ENCODE results near the gene CYFIP1.

Gene CYFIP1

GRCh38 chr15:22966321-22967083 is 13.7 kb downstream of the CYFIP1 start:
- no peak overlapping the region for H3K9ac ChIP-seq (ENCODE audit: low read length)
- no peak overlapping the region for H3K4me3 ChIP-seq (ENCODE audit: low read length)
- no peaks in the 10 kb centered on the region for H3K9me3 ChIP-seq (ENCODE audit: control insufficient read depth, low read depth, low read length)
- H3K27ac ChIP-seq (ENCODE audit: low read length), result no peak overlapping the region
- no peaks in the 10 kb centered on the region for H3K36me3 ChIP-seq (ENCODE audit: control insufficient read depth, low read depth, low read length)
- no peaks in the 10 kb centered on the region for H3K27me3 ChIP-seq (ENCODE audit: control insufficient read depth, insufficient read depth, low read length)
- peaks cover 6% of the 10 kb centered on the region for H3K4me1 ChIP-seq (ENCODE audit: control insufficient read depth, low read depth, low read length)

DNA sequence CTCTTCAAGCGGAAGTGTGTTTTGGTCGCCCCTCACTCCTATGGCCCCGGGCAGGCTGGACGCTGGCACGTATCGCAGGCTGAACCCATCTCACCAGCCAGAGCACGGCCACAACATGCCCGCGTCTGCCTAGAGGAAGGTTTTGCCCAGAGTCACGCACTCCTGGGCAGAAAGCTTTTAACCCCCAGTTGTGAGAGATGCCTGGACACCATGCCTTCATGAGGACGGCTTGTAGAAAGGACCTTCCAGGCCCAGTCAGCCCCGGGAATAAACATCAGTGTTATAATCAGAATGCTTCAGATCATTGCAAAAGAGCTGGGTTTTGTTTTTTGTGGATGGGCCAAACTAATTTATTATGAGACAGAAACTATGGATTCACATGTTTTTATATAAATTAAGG is 16.5 kb downstream of the CYFIP1 start:
- no peaks in the 10 kb centered on the region for H3K9me3 ChIP-seq (ENCODE audit: control insufficient read depth, low read depth, low read length)
- H3K9ac ChIP-seq (ENCODE audit: low read length), result no peak overlapping the region
- H3K36me3 ChIP-seq (ENCODE audit: control insufficient read depth, low read depth, low read length), result no peaks in the 10 kb centered on the region
- no peaks in the 10 kb centered on the region for H3K27me3 ChIP-seq (ENCODE audit: control insufficient read depth, insufficient read depth, low read length)
- no peak overlapping the region for H3K27ac ChIP-seq (ENCODE audit: low read length)
- no peak overlapping the region for H3K4me3 ChIP-seq (ENCODE audit: low read length)
- peaks cover 1% of the 10 kb centered on the region for H3K4me1 ChIP-seq (ENCODE audit: control insufficient read depth, low read depth, low read length)

- no peak overlapping the region for H3K4me3 ChIP-seq (ENCODE audit: low read length)
- H3K9ac ChIP-seq (ENCODE audit: low read length), result no peak overlapping the region
- H3K9me3 ChIP-seq (ENCODE audit: control insufficient read depth, low read depth, low read length), result no peaks in the 10 kb centered on the region
- no peak overlapping the region for H3K27ac ChIP-seq (ENCODE audit: low read length)
- no peaks in the 10 kb centered on the region for H3K27me3 ChIP-seq (ENCODE audit: control insufficient read depth, insufficient read depth, low read length)
- no peaks in the 10 kb centered on the region for H3K36me3 ChIP-seq (ENCODE audit: control insufficient read depth, low read depth, low read length)
- H3K4me1 ChIP-seq (ENCODE audit: control insufficient read depth, low read depth, low read length), result no peaks in the 10 kb centered on the region
Measured at GRCh38 chr15:22962611-22963010, 17.6 kb downstream of the CYFIP1 start.

DNA sequence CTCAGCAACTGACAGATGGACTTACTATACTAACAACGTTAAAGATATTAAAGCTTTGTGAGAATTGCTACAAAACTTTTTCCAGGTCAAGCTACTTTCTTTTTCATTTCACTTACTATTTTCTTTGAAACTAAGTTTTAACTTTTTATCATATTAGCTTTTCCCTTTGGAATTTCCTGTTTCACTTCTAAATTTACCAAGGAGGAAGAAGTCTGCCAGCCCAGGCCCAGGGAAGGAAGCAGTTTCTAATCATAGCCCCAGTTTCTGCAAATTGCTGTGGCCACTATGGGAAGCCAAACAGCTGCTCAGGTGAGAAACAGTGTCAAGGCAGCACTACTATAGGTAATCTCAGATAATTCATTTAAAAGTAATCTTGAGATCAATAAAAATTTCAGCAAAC is 18.4 kb downstream of the CYFIP1 start:
- H3K27me3 ChIP-seq (ENCODE audit: control insufficient read depth, insufficient read depth, low read length), result peaks cover under 1% of the 10 kb centered on the region
- H3K9me3 ChIP-seq (ENCODE audit: control insufficient read depth, low read depth, low read length), result no peaks in the 10 kb centered on the region
- no peak overlapping the region for H3K9ac ChIP-seq (ENCODE audit: low read length)
- H3K4me1 ChIP-seq (ENCODE audit: control insufficient read depth, low read depth, low read length), result no peaks in the 10 kb centered on the region
- H3K4me3 ChIP-seq (ENCODE audit: low read length), result no peak overlapping the region
- no peaks in the 10 kb centered on the region for H3K36me3 ChIP-seq (ENCODE audit: control insufficient read depth, low read depth, low read length)
- no peak overlapping the region for H3K27ac ChIP-seq (ENCODE audit: low read length)

DNA sequence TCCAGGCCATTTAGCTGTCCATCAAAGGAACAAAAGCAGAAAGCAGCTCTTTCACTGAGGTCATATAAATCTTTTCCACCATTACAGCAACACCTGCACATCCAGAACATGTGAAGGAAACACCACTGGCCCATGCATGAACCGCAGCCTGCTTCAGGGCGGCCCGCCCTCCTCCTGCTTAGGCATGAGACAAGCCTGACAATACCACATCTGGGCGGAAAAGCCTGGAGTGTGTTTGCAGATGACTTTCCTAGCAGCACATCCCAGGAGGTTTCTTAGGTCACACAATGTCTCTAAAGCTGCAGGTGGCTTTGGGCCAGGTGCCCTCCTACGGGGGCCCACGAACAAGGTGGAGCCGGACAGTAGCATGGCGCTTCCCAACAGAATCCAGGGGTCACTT is 19.6 kb downstream of the CYFIP1 start:
- H3K36me3 ChIP-seq (ENCODE audit: control insufficient read depth, low read depth, low read length), result no peaks in the 10 kb centered on the region
- H3K9me3 ChIP-seq (ENCODE audit: control insufficient read depth, low read depth, low read length), result no peaks in the 10 kb centered on the region
- peaks cover 13% of the 10 kb centered on the region for H3K27me3 ChIP-seq (ENCODE audit: control insufficient read depth, insufficient read depth, low read length)
- no peak overlapping the region for H3K9ac ChIP-seq (ENCODE audit: low read length)
- H3K27ac ChIP-seq (ENCODE audit: low read length), result no peak overlapping the region
- H3K4me1 ChIP-seq (ENCODE audit: control insufficient read depth, low read depth, low read length), result no peaks in the 10 kb centered on the region
- H3K4me3 ChIP-seq (ENCODE audit: low read length), result no peak overlapping the region

DNA sequence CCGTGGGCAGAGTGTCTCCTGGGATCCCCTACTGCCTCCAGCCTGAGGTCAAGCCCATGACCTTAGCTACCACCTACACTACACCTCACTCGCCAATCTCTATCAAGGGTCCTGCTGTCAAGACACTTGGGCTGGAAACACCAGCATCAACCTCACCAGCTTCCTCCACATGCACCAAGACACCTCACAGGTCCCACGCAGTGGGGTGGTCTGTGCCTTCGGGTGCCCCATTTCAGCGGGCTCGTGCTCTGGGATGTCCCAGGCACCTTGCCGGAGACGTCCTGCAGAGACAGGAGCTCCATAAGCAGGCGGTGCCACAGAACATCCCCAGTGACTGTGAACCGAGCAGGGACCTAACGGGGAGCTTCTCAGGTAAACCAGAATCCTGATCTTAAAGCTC is 20.0 kb downstream of the CYFIP1 start:
- Histone ChIP-seq H3K36me3 (ENCODE audit: control insufficient read depth, low read depth, low read length) (no peaks in the 10 kb centered on the region), H3K27me3 (ENCODE audit: control insufficient read depth, insufficient read depth, low read length) (peaks cover 17% of the 10 kb centered on the region), H3K4me1 (ENCODE audit: control insufficient read depth, low read depth, low read length) (no peaks in the 10 kb centered on the region), H3K9ac (ENCODE audit: low read length) (no peak overlapping the region), H3K9me3 (ENCODE audit: control insufficient read depth, low read depth, low read length) (no peaks in the 10 kb centered on the region), H3K27ac (ENCODE audit: low read length) (no peak overlapping the region), H3K4me3 (ENCODE audit: low read length) (no peak overlapping the region)

DNA sequence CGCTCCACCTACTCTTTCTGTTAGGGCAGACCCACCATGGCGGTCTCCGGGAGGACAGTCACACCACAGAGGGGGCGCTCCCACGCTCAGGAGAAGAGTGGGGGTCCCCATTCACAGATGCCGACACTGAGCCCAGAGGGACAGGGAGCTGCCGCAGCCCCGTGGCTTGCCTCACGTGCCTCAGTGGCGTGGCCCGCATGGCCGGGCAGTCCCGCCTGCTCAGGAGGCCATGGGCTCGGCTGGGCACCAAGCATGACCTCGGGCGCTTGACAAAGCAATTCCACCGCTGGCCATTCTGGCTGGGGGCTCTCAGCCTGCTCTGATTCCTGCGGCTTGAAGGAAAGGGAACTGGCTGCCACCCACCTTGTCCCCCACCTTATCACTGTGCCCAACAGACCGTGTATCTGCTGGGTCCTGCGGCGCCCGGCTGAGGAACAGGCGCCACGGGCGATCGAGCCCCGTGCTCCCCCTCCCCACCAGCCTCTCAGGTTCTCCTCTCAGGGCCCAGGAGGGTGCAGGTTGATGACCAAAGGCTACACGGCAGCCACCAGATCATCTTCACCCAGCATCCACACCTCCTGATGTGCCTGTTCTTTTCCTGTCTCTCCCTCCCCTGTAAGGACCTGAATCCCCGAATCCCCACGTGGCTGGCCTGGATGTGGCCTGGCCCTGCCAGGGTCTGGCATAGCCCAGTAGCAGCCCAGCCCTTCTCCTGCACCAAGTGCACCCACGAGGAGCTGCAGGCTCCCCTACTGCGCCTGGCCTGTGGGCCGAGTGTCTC is 20.7 kb downstream of the CYFIP1 start:
- Histone ChIP-seq H3K4me1 (ENCODE audit: control insufficient read depth, low read depth, low read length) (no peaks in the 10 kb centered on the region), H3K36me3 (ENCODE audit: control insufficient read depth, low read depth, low read length) (no peaks in the 10 kb centered on the region), H3K9ac (ENCODE audit: low read length) (no peak overlapping the region), H3K27ac (ENCODE audit: low read length) (no peak overlapping the region), H3K27me3 (ENCODE audit: control insufficient read depth, insufficient read depth, low read length) (peaks cover 23% of the 10 kb centered on the region), H3K9me3 (ENCODE audit: control insufficient read depth, low read depth, low read length) (no peaks in the 10 kb centered on the region), H3K4me3 (ENCODE audit: low read length) (no peak overlapping the region)

DNA sequence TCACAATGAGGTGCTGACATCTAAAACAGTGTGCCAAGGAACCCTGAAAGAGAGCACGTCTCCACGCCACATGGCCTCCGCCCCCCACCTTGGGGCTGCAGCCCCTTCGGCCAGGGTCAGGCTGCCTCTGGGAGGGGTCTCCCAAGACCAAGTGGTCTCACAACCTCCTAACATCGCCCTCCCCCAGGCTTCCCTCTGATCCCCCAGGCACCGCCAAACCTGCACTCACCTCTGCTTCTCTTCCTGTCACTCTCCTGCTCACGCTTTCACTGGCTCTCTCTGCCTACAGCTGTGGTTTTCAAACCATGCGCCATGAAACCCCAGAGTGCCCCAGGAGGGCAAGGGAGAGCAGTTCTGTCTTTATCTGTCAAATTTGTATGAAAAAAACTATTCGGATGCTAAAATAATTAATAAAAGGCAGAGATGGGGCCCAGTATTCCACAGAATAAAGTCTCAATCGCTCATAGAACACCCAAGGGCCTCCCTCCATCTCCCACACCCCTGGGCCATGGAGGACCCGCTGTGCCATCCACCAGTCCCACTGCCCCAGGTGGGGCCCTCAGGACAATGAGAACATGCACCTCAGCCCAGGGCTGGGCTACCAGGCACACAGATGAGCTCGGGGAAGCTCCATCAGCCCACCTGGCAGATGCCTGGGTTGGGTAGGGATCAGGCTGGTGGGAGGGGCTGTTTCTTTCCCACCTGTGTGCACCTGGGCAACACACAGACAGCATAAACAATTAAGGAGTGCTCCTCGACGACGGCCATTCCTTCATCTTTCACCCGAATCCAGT is 21.5 kb downstream of the CYFIP1 start:
- Histone ChIP-seq H3K4me1 (ENCODE audit: control insufficient read depth, low read depth, low read length) (no peaks in the 10 kb centered on the region), H3K27ac (ENCODE audit: low read length) (no peak overlapping the region), H3K4me3 (ENCODE audit: low read length) (no peak overlapping the region), H3K9me3 (ENCODE audit: control insufficient read depth, low read depth, low read length) (no peaks in the 10 kb centered on the region), H3K9ac (ENCODE audit: low read length) (no peak overlapping the region), H3K27me3 (ENCODE audit: control insufficient read depth, insufficient read depth, low read length) (peaks cover 32% of the 10 kb centered on the region), H3K36me3 (ENCODE audit: control insufficient read depth, low read depth, low read length) (no peaks in the 10 kb centered on the region)

- Histone ChIP-seq H3K27ac (ENCODE audit: low read length) (no peak overlapping the region), H3K36me3 (ENCODE audit: control insufficient read depth, low read depth, low read length) (no peaks in the 10 kb centered on the region), H3K4me1 (ENCODE audit: control insufficient read depth, low read depth, low read length) (peaks cover 10% of the 10 kb centered on the region), H3K9me3 (ENCODE audit: control insufficient read depth, low read depth, low read length) (no peaks in the 10 kb centered on the region), H3K9ac (ENCODE audit: low read length) (no peak overlapping the region), H3K4me3 (ENCODE audit: low read length) (no peak overlapping the region), H3K27me3 (ENCODE audit: control insufficient read depth, insufficient read depth, low read length) (peaks cover 49% of the 10 kb centered on the region)
Measured at GRCh38 chr15:22956978-22957260, 23.2 kb downstream of the CYFIP1 start.

- Histone ChIP-seq H3K27ac (ENCODE audit: low read length) (no peak overlapping the region), H3K4me1 (ENCODE audit: control insufficient read depth, low read depth, low read length) (peaks cover 10% of the 10 kb centered on the region), H3K9ac (ENCODE audit: low read length) (no peak overlapping the region)
Measured at GRCh38 chr15:22956257-22956977, 23.8 kb downstream of the CYFIP1 start.

DNA sequence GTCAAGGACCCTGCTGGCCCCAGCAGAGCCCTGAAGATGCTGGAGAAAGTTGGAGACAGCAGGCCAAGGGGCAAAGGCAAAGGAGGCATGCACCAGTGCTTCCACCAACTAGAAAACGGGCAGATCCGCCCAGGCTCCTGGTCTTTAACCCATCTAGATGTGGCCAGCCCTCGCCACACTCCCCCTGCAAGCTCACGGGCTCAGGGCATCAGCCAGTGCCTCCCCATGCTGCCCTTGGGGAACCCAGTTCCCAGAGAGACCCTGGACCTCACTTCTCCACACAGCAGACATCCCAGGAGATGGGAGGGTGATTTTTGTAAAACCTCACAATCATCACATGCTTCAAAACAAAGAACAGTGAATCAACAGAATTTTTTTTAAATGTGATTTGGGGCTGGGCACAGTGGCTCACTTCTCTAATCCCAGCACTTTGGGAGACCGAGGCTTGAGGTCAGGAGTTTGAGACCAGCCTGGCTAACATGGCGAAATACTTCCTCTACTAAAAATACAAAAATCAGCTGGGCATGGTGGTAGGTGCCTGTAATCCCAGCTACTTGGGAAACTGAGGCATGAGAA is 24.5 kb downstream of the CYFIP1 start:
- Histone ChIP-seq H3K9ac (ENCODE audit: low read length) (no peak overlapping the region), H3K27ac (ENCODE audit: low read length) (no peak overlapping the region), H3K36me3 (ENCODE audit: control insufficient read depth, low read depth, low read length) (no peaks in the 10 kb centered on the region), H3K9me3 (ENCODE audit: control insufficient read depth, low read depth, low read length) (no peaks in the 10 kb centered on the region), H3K4me1 (ENCODE audit: control insufficient read depth, low read depth, low read length) (peaks cover 10% of the 10 kb centered on the region), H3K27me3 (ENCODE audit: control insufficient read depth, insufficient read depth, low read length) (peaks cover 62% of the 10 kb centered on the region), H3K4me3 (ENCODE audit: low read length) (no peak overlapping the region)

More at GRCh38 chr15:22956257-22956977, 23.8 kb downstream of the CYFIP1 start:
- H3K4me3 ChIP-seq (ENCODE audit: low read length), result no peak overlapping the region
- no peaks in the 10 kb centered on the region for H3K36me3 ChIP-seq (ENCODE audit: control insufficient read depth, low read depth, low read length)
- H3K9me3 ChIP-seq (ENCODE audit: control insufficient read depth, low read depth, low read length), result no peaks in the 10 kb centered on the region
- peaks cover 54% of the 10 kb centered on the region for H3K27me3 ChIP-seq (ENCODE audit: control insufficient read depth, insufficient read depth, low read length)

Measured in iPS-18a (cell line).